GM21528 (cell line): ENCODE results near the gene LONP2.
"Not testable (repeated sequence)": the region's sequence is repeated elsewhere in the genome, so short reads cannot be mapped to it uniquely, and the experiment has no call there.

ENCODE experiments used
- ATAC-seq: cut with Tn5 transposase; IDR thresholded peaks from one replicate; pipeline ENCODE4 v1.9.1; 2021; ENCODE audit warnings: mild to moderate bottlenecking, moderate library complexity; ENCODE audit not compliant: unreplicated experiment, low FRiP score

Gene LONP2

DNA sequence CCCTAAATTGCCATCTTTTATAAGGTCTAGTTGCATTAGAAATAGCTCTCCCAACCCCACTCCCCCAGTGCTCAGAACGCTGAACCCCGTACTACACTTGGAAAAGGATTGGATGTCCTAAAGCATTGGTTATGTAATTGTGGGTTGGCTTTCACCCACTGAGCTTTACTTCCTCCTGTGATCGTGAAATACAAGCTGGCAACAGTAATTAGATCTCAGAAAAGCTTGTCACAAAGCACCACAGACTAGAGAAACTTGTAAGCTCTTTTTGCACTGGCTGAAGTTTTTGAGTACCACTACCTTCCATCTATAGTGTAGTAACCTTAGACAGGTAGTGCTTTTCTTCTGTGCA, 86.7 kb downstream of the LONP2 start:
- no peak for ATAC-seq

GRCh38 chr16:48332978-48333377, 88.9 kb downstream of the LONP2 start:
- no peak for ATAC-seq

DNA sequence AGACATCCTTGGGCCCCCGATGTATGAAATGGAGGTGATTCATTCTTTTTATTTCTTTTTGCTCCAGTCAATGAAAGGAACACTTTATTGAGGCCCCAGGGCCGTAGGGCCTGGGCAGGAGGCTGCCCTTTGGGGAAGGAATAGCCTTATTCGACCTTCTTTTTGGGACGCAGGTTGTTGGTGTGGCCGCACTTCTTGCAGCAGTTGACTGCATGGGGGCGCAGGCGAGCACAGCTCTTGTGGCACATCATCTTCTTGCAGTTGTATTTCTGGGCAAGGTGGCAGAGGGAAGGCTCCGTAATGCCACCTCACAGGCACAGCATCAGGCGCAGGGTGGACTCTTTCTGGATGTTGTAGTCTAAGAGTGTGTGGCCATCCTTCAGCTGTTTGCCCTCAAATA, 90.2 kb downstream of the LONP2 start:
- ATAC-seq: no peak

GRCh38 chr16:48335961-48336360, 91.9 kb downstream of the LONP2 start:
- no peak for ATAC-seq

GRCh38 chr16:48340054-48340453, 96.0 kb downstream of the LONP2 start:
- ATAC-seq: no peak

- no peak for ATAC-seq
Observed at GRCh38 chr16:48342591-48342990, 98.5 kb downstream of the LONP2 start.

DNA sequence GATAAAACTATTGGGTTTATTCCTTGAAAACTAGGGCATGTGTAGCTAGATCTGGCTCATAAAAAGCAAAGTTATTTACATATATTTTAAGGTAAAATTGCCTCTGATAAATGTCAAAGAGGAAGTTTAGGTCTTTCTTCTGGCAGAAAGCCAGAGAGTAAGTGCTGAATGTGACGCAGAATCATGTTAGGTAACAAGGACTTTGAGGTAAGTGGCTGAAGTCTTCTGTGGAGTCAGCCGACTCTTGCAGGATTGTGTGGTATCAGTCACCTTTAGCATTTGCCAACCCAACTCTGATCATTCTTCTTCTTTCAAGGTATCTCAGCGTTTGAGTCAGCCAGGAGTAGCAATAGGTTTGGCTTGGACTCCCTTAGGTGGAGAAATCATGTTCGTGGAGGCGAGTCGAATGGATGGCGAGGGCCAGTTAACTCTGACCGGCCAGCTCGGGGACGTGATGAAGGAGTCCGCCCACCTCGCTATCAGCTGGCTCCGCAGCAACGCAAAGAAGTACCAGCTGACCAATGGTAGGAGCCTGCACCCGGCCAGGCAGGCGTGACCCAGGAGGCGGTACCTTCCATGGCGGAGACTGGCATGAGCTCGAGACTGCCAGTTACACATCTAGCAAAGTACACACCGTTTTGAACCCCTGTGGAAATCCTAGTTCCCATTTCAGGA, 103.2 kb downstream of the LONP2 start:
- ATAC-seq: no peak

DNA sequence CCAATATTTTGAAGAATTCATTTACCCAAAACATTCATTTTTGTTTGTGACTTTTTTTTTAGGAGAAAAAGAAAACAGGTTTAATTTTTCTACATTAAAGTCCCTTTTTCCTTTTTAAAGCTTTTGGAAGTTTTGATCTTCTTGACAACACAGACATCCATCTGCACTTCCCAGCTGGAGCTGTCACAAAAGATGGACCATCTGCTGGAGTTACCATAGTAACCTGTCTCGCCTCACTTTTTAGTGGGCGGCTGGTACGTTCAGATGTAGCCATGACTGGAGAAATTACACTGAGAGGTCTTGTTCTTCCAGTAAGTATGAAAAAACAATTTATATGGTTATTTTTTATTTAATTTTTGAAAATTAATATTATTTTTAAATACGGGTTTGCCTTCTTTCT, 103.9 kb downstream of the LONP2 start:
- ATAC-seq: no peak

DNA sequence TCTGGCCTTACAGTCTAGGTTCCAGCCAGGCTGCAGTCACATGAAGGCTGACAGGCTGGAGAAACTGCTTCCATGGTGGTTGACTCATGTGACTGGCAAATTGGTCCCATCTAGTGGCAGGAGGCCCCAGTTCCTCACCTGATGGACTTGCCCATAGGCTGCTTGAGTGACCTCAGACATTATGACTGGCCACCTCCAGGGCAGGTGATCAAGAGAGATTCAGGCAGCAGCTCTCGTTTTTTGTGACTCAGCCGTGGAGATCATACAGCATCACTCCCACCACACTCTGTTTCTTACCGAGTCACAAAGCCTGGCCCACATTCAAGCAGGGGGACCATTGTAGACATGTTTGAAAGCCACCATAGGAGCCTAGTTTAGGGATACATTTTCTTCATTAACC, 106.6 kb downstream of the LONP2 start:
- no peak for ATAC-seq

DNA sequence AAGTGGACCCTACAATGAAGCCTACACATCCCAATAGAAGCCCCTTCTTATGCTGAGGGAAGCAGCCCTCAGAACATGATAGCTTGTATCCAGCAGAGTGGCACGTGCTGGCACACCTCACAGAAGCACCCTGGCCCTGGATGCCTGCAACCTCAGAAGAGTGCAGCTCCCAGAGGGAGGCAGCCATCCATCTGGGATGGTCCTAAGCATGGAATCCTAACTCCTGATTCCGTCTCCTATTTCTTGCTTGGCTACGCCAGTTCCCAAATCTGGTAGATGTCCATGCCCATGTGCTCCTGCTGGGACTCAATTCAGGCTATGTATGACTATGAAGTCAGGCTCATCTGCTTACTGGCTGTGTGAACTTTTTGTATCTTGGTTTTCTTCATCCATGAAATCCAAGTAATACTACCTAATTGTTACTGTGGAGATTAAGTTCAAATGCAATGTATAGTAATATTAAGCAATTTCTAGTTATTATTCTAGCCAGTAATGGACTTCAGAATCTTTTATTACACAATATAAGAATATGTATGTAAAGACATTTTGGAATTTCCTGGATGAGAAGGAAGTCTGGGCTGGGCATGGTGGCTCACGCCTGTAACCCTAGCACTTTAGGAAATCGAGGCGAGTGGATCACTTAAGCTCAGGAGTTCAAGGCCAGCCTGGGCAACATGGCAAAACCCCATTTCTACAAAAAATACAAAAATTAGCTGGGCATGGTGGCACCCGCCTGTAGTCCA, 108.7 kb downstream of the LONP2 start:
- ATAC-seq: no peak

GRCh38 chr16:48353565-48354163, 109.6 kb downstream of the LONP2 start:
- ATAC-seq: no peak

GRCh38 chr16:48354385-48354784, 110.3 kb downstream of the LONP2 start:
- not testable (repeated sequence) for ATAC-seq

- ATAC-seq: no peak
Observed at GRCh38 chr16:48354877-48355855, 111.1 kb downstream of the LONP2 start.

- ATAC-seq: no peak
Observed at GRCh38 chr16:48356633-48357376, 112.7 kb downstream of the LONP2 start.

DNA sequence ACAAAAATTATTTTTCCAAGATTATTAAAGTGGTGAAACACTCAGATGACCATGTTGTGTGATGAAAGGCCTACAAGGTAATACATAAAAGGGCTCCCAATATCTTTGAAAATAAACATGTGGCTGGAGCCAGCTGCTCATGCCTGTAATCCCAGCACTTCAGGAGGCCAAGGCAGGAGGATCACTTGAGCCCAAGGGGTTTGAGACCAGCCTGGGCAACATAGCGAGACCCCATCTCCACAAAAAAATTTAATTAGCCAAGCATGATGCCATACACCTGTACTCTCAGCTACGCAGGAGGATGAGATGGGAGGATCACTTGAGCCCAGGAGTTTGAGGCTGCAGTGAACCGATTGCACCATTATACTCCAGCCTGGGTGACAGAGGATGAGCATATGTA, 114.3 kb downstream of the LONP2 start:
- ATAC-seq: no peak

GRCh38 chr16:48359983-48360382, 115.9 kb downstream of the LONP2 start:
- ATAC-seq: no peak

DNA sequence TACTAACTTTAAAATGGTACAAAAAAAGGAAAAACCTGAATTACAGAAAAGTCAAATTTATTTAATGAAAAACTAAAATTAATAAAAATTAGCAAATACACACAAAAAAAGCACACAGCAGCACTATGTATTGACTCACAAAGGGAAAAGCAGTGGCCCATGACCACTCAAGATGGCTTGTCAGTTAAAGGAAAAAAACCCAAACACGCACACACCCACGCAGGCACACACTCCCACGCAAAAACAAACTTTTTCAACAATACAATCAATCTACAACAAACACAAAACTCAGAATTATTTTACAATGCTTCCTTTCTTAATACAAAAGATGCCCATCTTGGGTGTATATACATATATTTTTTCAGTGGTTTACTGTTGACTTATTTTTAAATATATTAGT, 116.9 kb downstream of the LONP2 start:
- ATAC-seq: no peak

DNA sequence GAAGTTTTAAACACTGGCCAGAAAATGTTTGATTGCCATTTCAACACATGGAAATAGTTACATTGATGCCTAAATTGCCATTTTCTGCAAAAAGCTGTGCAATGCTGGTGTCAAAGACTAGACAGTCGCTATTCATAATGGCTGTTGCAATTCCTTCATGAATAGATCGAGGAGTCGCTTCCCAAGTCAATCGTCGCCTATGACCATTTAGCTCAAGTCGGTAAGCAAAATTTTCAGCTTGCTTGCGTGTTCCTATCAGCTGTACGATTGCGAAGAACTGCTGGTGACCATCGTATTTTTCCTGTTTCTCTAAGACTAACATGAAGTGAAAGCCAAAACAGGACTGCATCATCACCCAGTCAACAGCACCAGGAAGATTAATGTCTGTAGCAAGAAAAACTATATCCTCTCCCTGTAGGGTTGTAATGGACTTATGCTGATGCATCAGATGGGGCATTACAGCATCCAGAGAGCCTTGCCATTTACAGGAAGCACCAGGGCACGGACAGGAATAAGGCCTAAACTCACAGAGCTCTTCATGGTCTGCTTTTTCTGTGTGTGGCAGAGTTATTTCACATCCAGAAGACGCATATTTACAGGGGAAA, 117.5 kb downstream of the LONP2 start:
- ATAC-seq: no peak

- ATAC-seq: peak; percentile 2
Observed at GRCh38 chr16:48365025-48365600, 121.0 kb downstream of the LONP2 start.
